Heart right ventricle (tissue), 16 donors: ENCODE measurements around the gene ADAM12. TPM values are rescaled to one million over a fixed set of nuclear protein-coding genes. Genes with fewer than 3 reads are reported as not detected.

Source experiments
- ATAC-seq, 8 donors: fragments of 200-7000 bp; cut with Tn5 transposase; one replicate each; pipeline ENCODE4 v1.9.1; 2020; ENCODE audit warnings: mild to moderate bottlenecking in 8 of 8, moderate library complexity in 8 of 8, moderate number of reproducible peaks in 1 of 8
- DNase-seq, 2 donors: peaks; one replicate each; pipeline ENCODE4 v3.0.0-alpha.2; 2020
- H3K27ac ChIP-seq, 10 donors: fragments of 200-600 bp; sonication (generic) in 2 of 10; one replicate each; pipeline versions ENCODE4 v1.5.0 to v1.8.0; 2020 to 2022; ENCODE audit warnings: mild to moderate bottlenecking in 3 of 10
- H3K27me3 ChIP-seq, 7 donors: fragments of 200-600 bp; one replicate each; pipeline ENCODE4 v1.8.0; 2021 to 2022; ENCODE audit warnings: mild to moderate bottlenecking in 2 of 7
- H3K36me3 ChIP-seq, 9 donors: fragments of 200-600 bp; sonication (generic) in 1 of 9; one replicate each; pipeline versions ENCODE4 v1.5.0 to v1.8.0; 2020 to 2022; ENCODE audit warnings: mild to moderate bottlenecking in 2 of 9
- H3K4me1 ChIP-seq, 9 donors: fragments of 200-600 bp; sonication (generic) in 1 of 9; one replicate each; pipeline versions ENCODE4 v1.5.0 to v1.8.0; 2020 to 2022; ENCODE audit warnings: mild to moderate bottlenecking in 4 of 9
- H3K4me3 ChIP-seq, 10 donors: fragments of 200-600 bp; sonication (generic) in 2 of 10; one replicate each; pipeline versions ENCODE4 v1.5.0 to v1.8.0; 2020 to 2022; ENCODE audit warnings: mild to moderate bottlenecking in 7 of 10, moderate library complexity in 2 of 10
- H3K9me3 ChIP-seq, 11 donors: fragments of 200-600 bp in 10 of 11; sonication (generic) in 2 of 11; one replicate each; pipeline versions ENCODE4 v1.5.0 to v1.8.0; 2013 to 2022; ENCODE audit warnings: mild to moderate bottlenecking in 2 of 11, control low read depth in 1 of 11, moderate library complexity in 1 of 11
- WGBS, 2 donors: extraction: QIAGEN DNeasy Blood & Tissue Kit; methylation state at CpG; one replicate each; pipeline ENCODE4 v1.1.7; 2013; ENCODE audit warnings: inconsistent platforms in 1 of 2; 5-methylcytosine and 5-hydroxymethylcytosine counted together
- intact Hi-C, 10 donors: fragments of 100-400 bp; cut with DNase I; formaldehyde crosslinking; loops; one replicate each; pipeline versions ENCODE4 v1.11.1 to v1.14.2; 2022
- polyA plus RNA-seq, 2 donors: library from polyadenylated mRNA; stranded (reverse); fragments of 200-250 nt; gene quantifications; one replicate each; pipeline ENCODE4 v1.2.3, GENCODE V29; 2013
- total RNA-seq, 10 donors: library from RNA; stranded (reverse); fragmentation: NEBNext Ultra II Directional in 3 of 10; extraction: Animal tissue kit (Norgen Biotek cat#: 25700) in 3 of 10; gene quantifications; one replicate each; pipeline versions ENCODE4 v1.2.1 to v1.2.4, GENCODE V29; 2021 to 2023
- TF ChIP-seq, protein P1 (sequence below), 9 donors: fragments of 200-600 bp; sonication (generic) in 2 of 9; IDR thresholded peaks; one replicate each; pipeline versions ENCODE4 v1.5.0 to v1.8.0; 2021 to 2022; ENCODE audit warnings: antibody characterized with exemption in 9 of 9, mild to moderate bottlenecking in 5 of 9, moderate library complexity in 1 of 9
- donor health status: Arrhythmogenic right ventricular cardiomyopathy.
- donor health status: ischemic (EF 13 %, LVEDD 7.1; RV severe dilation, severe dysfunction).
- donor health status: healthy with polysubstance abuse.
- donor health status: DM: no; HTN: yes; CAD: no.
- donor health status: DM: no; HTN: no; CAD: no.
- donor health status: ischemic (EF 25% LVEDD 6.9; RV normal size, moderate dysfunction).
- donor health status: ischemic (EF 25% LVEDD 5.7; RV mildly dilated, moderate dysfunction).
- donor health status: healthy.
- donor health status: DM: yes; HTN: yes; CAD: no.
- donor health status: Ischemic cardiomyopathy.
- donor health status: ischemic (EF 35%, LVEDD 5.7; RV mildly dilated, moderate dysfunction).
- donor health status: nonischemic (EF 11% LVEDD 7.7; RV severe dilation, severe dysfunction).
- donor health status: DM: yes; HTN: yes; CAD: no.
- donor health status: PGD.
- donor health status: ischemic (EF 29% LVEDD 5.4; RV normal size, mild dysfunction).
- donor health status: nonischemic (EF 23%, LVEDD 6.1; RV moderate dilation, normal function).

ADAM12 gene
- total and polyA plus RNA-seq, 12 donors = 0.07 to 6.9 (median 0.47) TPM

DNA sequence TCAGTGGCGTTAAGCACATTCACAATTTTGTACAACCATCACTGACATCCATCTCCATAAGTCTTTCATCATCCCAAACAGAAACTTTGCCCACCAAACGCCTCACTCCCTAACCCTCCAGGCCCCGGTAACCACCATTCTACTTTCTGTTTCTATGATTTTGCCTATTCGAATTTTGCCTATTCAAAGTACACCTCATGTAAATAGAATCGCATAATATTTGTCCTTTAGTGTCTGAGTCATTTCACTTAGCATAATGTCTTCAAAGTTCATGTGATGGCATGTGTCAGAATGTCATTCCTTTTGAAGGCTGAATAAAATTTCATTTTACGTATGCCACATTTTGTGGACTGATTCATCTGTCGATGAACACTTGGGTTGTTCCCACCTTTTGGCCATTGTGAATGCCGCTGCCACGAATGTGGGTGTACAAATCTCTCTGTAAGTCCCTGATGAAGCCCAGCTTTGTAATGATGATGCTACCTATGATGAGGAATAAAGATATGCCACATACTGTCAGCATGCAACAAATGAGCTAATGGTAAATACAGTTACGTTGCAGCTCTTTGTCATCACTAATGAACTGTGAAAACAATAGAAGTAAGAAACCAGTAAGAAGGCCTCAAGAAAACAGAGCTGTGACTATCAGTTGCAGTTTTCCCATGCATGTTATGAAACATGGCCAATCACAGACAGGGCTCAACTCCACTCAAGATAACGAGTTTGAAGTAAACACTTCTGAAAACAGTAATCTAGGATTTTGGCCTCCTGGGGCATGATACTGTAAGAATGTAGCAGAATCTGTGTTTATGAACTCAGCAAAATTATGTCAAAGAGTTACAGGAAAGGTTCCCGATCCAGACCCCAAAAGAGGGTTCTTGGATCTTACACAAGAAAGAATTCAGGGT, 120.0 kb downstream of the ADAM12 start:
- peaks cover 0 to 11% (median 0%) of the 10 kb centered on the region in 11 donors for H3K9me3 ChIP-seq
- intact Hi-C loops = no loop called here
- H3K27me3 ChIP-seq = peaks cover 0 to 4% (median 0%) of the 10 kb centered on the region in 7 donors
- DNase-seq = no peak
- no peak overlapping the region for H3K4me3 ChIP-seq
- no peak for ATAC-seq
- TF ChIP-seq, protein P1, sequence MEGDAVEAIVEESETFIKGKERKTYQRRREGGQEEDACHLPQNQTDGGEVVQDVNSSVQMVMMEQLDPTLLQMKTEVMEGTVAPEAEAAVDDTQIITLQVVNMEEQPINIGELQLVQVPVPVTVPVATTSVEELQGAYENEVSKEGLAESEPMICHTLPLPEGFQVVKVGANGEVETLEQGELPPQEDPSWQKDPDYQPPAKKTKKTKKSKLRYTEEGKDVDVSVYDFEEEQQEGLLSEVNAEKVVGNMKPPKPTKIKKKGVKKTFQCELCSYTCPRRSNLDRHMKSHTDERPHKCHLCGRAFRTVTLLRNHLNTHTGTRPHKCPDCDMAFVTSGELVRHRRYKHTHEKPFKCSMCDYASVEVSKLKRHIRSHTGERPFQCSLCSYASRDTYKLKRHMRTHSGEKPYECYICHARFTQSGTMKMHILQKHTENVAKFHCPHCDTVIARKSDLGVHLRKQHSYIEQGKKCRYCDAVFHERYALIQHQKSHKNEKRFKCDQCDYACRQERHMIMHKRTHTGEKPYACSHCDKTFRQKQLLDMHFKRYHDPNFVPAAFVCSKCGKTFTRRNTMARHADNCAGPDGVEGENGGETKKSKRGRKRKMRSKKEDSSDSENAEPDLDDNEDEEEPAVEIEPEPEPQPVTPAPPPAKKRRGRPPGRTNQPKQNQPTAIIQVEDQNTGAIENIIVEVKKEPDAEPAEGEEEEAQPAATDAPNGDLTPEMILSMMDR (IDR thresholded peaks at IDR 0.05) = no peak
- no peak overlapping the region for H3K27ac ChIP-seq
- whole genome bisulfite sequencing, 2 donors = 75 to 77% methylated on average over 12 of the region's 12 CpGs
- H3K36me3 ChIP-seq = no peaks in the 10 kb centered on the region
- H3K4me1 ChIP-seq = peaks cover 0 to under 1% (median 0%) of the 10 kb centered on the region in 9 donors

DNA sequence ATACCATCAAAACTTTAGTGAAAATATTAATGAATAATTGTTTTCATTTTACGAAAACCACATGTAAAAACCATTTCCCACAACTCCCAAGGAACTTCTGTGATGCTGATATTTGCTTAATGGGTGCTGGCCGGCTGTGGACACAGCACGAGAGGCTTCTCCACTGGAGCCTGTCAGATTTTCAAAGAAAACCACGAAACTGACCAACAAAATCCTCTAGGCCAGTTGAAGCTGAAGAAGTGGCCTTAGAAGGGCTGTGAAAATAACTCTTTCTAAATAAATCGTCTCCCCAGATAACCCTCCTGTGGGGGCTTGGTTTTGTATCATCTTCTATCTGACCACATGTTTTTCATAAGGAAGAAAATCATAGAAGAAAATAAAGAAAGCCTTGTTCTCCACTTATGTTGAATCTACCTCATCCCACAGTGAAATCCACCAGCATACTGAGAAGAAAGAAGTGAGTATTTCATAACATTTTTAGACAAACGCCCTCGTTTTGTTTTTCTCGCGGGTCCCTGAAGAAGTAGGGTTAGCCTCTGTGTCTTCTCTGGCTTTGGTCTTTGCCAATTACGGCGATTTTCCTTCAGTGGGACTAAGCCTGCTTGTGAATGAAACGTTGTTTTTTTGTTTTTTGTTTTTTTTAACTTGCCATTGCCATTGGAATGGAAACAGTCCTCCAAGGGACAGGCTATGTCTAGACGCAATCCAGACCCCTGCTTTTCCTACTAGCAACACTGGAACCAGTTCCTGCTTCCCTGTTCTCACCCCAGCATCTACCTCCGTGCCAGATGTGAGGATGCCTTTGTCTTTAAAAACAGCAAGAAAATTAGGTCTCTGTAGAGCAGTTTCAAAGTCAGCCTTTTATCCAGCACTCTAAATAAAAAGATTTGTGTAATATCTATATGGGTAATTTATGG, 123.9 kb downstream of the ADAM12 start:
- WGBS, 2 donors = 51 to 60% methylated on average over 14 of the region's 14 CpGs
- peak in 1 of 2 donors; percentile 25 for DNase-seq
- intact Hi-C loops = no loop called here
- H3K36me3 ChIP-seq = no peaks in the 10 kb centered on the region
- H3K4me3 ChIP-seq = no peak overlapping the region
- ATAC-seq = peak in 6 of 8 donors; percentile 36 to 62 (median 54)
- peaks cover 0 to 11% (median 0%) of the 10 kb centered on the region in 11 donors for H3K9me3 ChIP-seq
- H3K27ac ChIP-seq = peak overlapping the region in 6 of 10 donors; percentile 7 to 58 (median 43)
- H3K27me3 ChIP-seq = peaks cover 0 to 4% (median 0%) of the 10 kb centered on the region in 7 donors
- peaks cover 0 to 10% (median 0%) of the 10 kb centered on the region in 9 donors for H3K4me1 ChIP-seq
- TF ChIP-seq, protein P1 (IDR thresholded peaks at IDR 0.05) = no peak

DNA sequence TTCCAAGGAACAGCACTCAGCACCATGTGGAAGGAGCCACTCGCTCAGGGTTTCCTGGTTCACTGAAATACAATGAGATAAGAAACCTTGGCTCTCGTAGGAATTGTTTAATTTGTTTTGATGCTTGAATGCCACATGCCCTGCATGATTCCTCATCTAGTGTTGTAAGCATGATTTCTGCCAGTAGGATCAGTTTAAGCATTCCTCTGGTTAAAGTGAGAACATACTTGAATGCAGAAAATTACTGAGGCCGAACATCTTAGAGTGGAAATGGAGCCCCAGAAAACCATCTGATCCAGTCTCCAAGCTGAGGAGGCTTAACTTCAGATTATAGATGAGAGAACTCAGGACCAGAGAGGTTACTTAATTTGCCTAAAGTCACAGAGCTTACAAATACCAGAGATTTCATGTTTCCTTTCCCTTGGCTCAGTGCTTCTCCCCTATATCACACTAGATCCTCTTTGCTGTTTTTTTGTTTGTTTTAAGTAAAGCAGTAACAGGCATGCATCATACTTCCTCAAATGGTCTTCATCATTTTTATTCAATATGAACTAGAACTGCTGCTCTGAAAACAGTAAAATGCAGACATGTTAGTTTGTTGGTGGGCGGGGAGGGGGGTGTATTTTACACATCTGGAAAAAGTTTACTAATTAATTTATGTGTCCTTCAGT, 125.1 kb downstream of the ADAM12 start:
- 57 to 58% methylated on average over 4 of the region's 4 CpGs for WGBS, 2 donors
- DNase-seq (no peak), ATAC-seq (peak in 1 of 8 donors; percentile 12)
- Histone ChIP-seq H3K36me3 (no peaks in the 10 kb centered on the region), H3K27ac (peak overlapping the region in 3 of 10 donors; percentile 6 to 58 (median 50)), H3K27me3 (peaks cover 0 to 4% (median 0%) of the 10 kb centered on the region in 7 donors), H3K9me3 (peaks cover 0 to 11% (median 0%) of the 10 kb centered on the region in 11 donors), H3K4me1 (peaks cover 0 to 10% (median 0%) of the 10 kb centered on the region in 9 donors), H3K4me3 (no peak overlapping the region)
- TF ChIP-seq, protein P1 (IDR thresholded peaks at IDR 0.05) = no peak
- intact Hi-C loops = no loop called here
